Aorta (tissue), 5 donors: ENCODE measurements around the gene ZBTB48. TPM values are rescaled to one million over a fixed set of nuclear protein-coding genes. Genes with fewer than 3 reads are reported as not detected.
"Not testable (repeated sequence)": the region's sequence is repeated elsewhere in the genome, so short reads cannot be mapped to it uniquely, and the experiment has no call there.

ENCODE experiments used
- ATAC-seq: fragments of 200-7000 bp; cut with Tn5 transposase; one replicate; pipeline ENCODE4 v1.9.1; 2022; ENCODE audit warnings: moderate library complexity; ENCODE audit not compliant: low FRiP score
- DNase-seq, 2 donors: peaks; one replicate each; pipeline ENCODE4 v3.0.0-alpha.2; 2020
- H3K27ac ChIP-seq, 2 donors: one replicate each; pipeline ENCODE4 v1.5.1; 2013; ENCODE audit warnings: low read length in 2 of 2, mild to moderate bottlenecking in 2 of 2, moderate library complexity in 2 of 2, control low read depth in 1 of 2, inconsistent platforms in 1 of 2, low read depth in 1 of 2
- H3K27me3 ChIP-seq, 2 donors: one replicate each; pipeline ENCODE4 v1.6.1; 2013; ENCODE audit warnings: control low read depth in 1 of 2, low read length in 1 of 2, mild to moderate bottlenecking in 1 of 2, moderate library complexity in 1 of 2; ENCODE audit not compliant: insufficient read depth in 2 of 2, control insufficient read depth in 1 of 2
- H3K36me3 ChIP-seq, 2 donors: one replicate each; pipeline ENCODE4 v1.6.1; 2013; ENCODE audit warnings: control low read depth in 1 of 2, low read length in 1 of 2, mild to moderate bottlenecking in 1 of 2; ENCODE audit not compliant: insufficient read depth in 2 of 2, control insufficient read depth in 1 of 2
- H3K4me1 ChIP-seq, 2 donors: one replicate each; pipeline ENCODE4 v1.6.1; 2013; ENCODE audit warnings: low read length in 2 of 2, control low read depth in 1 of 2, mild to moderate bottlenecking in 1 of 2, moderate library complexity in 1 of 2; ENCODE audit not compliant: insufficient read depth in 2 of 2, control insufficient read depth in 1 of 2
- H3K4me3 ChIP-seq, 2 donors: one replicate each; pipeline ENCODE4 v1.5.1; 2013; ENCODE audit warnings: low read length in 2 of 2, control low read depth in 1 of 2, mild to moderate bottlenecking in 1 of 2
- H3K9me3 ChIP-seq: one replicate; pipeline ENCODE4 v1.6.1; 2013; ENCODE audit warnings: mild to moderate bottlenecking, low read length; ENCODE audit not compliant: control insufficient read depth
- WGBS, 2 donors: extraction: QIAGEN DNeasy Blood & Tissue Kit; methylation state at CpG; one replicate each; pipeline ENCODE4 v1.1.7; 2013; 5-methylcytosine and 5-hydroxymethylcytosine counted together
- intact Hi-C, 2 donors: fragments of 100-400 bp; cut with DNase I; formaldehyde crosslinking; loops; one replicate each; pipeline versions ENCODE4 v1.14.2 to v1.15.0; 2022
- polyA plus RNA-seq, 2 donors: library from polyadenylated mRNA; stranded (reverse); fragments of 200-250 nt; gene quantifications; one replicate each; pipeline ENCODE4 v1.2.3, GENCODE V29; 2013
- total RNA-seq, 2 donors: library from RNA; stranded (reverse); fragmentation: NEBNext Ultra II Directional; extraction: Animal tissue kit (Norgen Biotek cat#: 25700); gene quantifications; one replicate each; pipeline ENCODE4 v1.2.1, GENCODE V29; 2021
- donor health status: healthy with polysubstance abuse.
- donor health status: Bipolar disorder and iron deficiency.
- donor health status: DM: no; HTN: no; CAD: no.
- donor health status: DM: no; HTN: no; CAD: no.
- donor health status: DM: yes; HTN: yes; CAD: no.

The ZBTB48 gene
- total and polyA plus RNA-seq, 4 donors, result 20.6 to 204 (median 27.6) TPM

GRCh38 chr1:6599141-6599975 is 19.6 kb downstream of the ZBTB48 start:
- DNase-seq (no peak), ATAC-seq (no peak)
- H3K27me3 ChIP-seq, result peaks cover 0 to 2% of the 10 kb centered on the region in 2 donors
- 86% methylated on average over 31 of the region's 31 CpGs for WGBS, 2 donors
- peak overlapping the region in 1 of 2 donors; percentile 14 for H3K27ac ChIP-seq
- H3K9me3 ChIP-seq, result no peaks in the 10 kb centered on the region
- intact Hi-C loops, result no loop called here
- H3K36me3 ChIP-seq, result peaks cover 0 to 12% of the 10 kb centered on the region in 2 donors
- peak overlapping the region in 1 of 2 donors; percentile 70 for H3K4me3 ChIP-seq
- H3K4me1 ChIP-seq, result no peaks in the 10 kb centered on the region

GRCh38 chr1:6599991-6600390 is 20.2 kb downstream of the ZBTB48 start:
- intact Hi-C loops, result loop anchor here in 1 of 2 donors (10.0 kb wide), 1 partner anchor 185 kb away; the partner anchor contains the start of gene CAMTA1
- not testable (repeated sequence) for DNase-seq, H3K4me1 ChIP-seq, ATAC-seq, H3K9me3 ChIP-seq, H3K27me3 ChIP-seq
- WGBS, 2 donors, result 56 to 64% methylated on average over 8 of the region's 8 CpGs
- H3K27ac ChIP-seq, result peak overlapping the region in 1 of 2 donors; percentile 74
- peaks cover 0 to 10% of the 10 kb centered on the region in 2 donors for H3K36me3 ChIP-seq
- H3K4me3 ChIP-seq, result peak overlapping the region; percentile 57 to 70

- Histone ChIP-seq H3K27me3 (peaks cover 0 to 2% of the 10 kb centered on the region in 2 donors), H3K4me3 (peak overlapping the region; percentile 57 to 70), H3K27ac (peak overlapping the region; percentile 74 to 81), H3K36me3 (peaks cover 0 to 6% of the 10 kb centered on the region in 2 donors), H3K9me3 (no peaks in the 10 kb centered on the region), H3K4me1 (no peaks in the 10 kb centered on the region)
- DNase-seq (no peak), ATAC-seq (no peak)
- 14 to 16% methylated on average over 10 of the region's 10 CpGs for WGBS, 2 donors
- intact Hi-C loops, result loop anchor here in 1 of 2 donors (10.0 kb wide), 1 partner anchor 184 kb away; the partner anchor contains the start of gene CAMTA1
Observed at GRCh38 chr1:6600410-6601048, 20.7 kb downstream of the ZBTB48 start.

- H3K4me1 ChIP-seq, result no peaks in the 10 kb centered on the region
- peak overlapping the region; percentile 74 to 89 for H3K27ac ChIP-seq
- no peaks in the 10 kb centered on the region for H3K9me3 ChIP-seq
- peaks cover 0 to 2% of the 10 kb centered on the region in 2 donors for H3K27me3 ChIP-seq
- peaks cover 0 to 6% of the 10 kb centered on the region in 2 donors for H3K36me3 ChIP-seq
- ATAC-seq (peak; percentile 71), DNase-seq (peak; percentile 90 to 93)
- intact Hi-C loops, result loop anchor here in 1 of 2 donors (10.0 kb wide), 1 partner anchor 184 kb away; the partner anchor contains the start of gene CAMTA1
- 0 to 1% methylated on average over 37 to 40 of the region's 40 CpGs for WGBS, 2 donors
- H3K4me3 ChIP-seq, result peak overlapping the region; percentile 57 to 70
Observed at GRCh38 chr1:6601049-6601922, 21.5 kb downstream of the ZBTB48 start.

- intact Hi-C loops, result loop anchor here in 1 of 2 donors (10.0 kb wide), 1 partner anchor 183 kb away; the partner anchor contains the start of gene CAMTA1
Observed at GRCh38 chr1:6601923-6602668, 22.3 kb downstream of the ZBTB48 start.

GRCh38 chr1:6602669-6603237 is 23.0 kb downstream of the ZBTB48 start, which contains the start of gene KLHL21:
Gene KLHL21, minus strand, starts transcription at chr1:6602869. Its CDS starts 52 bp downstream, at chr1:6602817.
- DNase-seq, result peak; percentile 95 to 97
- H3K4me3 ChIP-seq, result peak within 1 kb of the TSS; percentile 57 to 70
- peak within 1 kb of the TSS; percentile 97 to 100 for H3K27ac ChIP-seq
- no peaks in the 10 kb centered on the region for H3K9me3 ChIP-seq
- peak; percentile 89 for ATAC-seq
- peaks cover 0 to 2% of the 10 kb centered on the region in 2 donors for H3K36me3 ChIP-seq
- H3K4me1 ChIP-seq, result no peaks in the 10 kb centered on the region
- peaks cover 0 to 2% of the 10 kb centered on the region in 2 donors for H3K27me3 ChIP-seq
- intact Hi-C loops, result loop anchor here in 1 of 2 donors (1.0 to 10.0 kb wide), 2 partner anchors 11 to 182 kb away; partner anchors contain the start of genes CAMTA1 and PHF13
- 0% methylated on average over 39 to 84 of the region's 84 CpGs for WGBS, 2 donors

More at GRCh38 chr1:6601923-6602668, 22.3 kb downstream of the ZBTB48 start:
- WGBS, 2 donors, result 0% methylated on average over 78 to 103 of the region's 103 CpGs
- peaks cover 0 to 6% of the 10 kb centered on the region in 2 donors for H3K36me3 ChIP-seq
- no peaks in the 10 kb centered on the region for H3K4me1 ChIP-seq
- peak; percentile 3 for ATAC-seq
- H3K4me3 ChIP-seq, result peak overlapping the region; percentile 57 to 70
- H3K27me3 ChIP-seq, result peaks cover 0 to 2% of the 10 kb centered on the region in 2 donors
- no peaks in the 10 kb centered on the region for H3K9me3 ChIP-seq
- H3K27ac ChIP-seq, result peak overlapping the region; percentile 85 to 89
- DNase-seq, result peak in 1 of 2 donors; percentile 77

GRCh38 chr1:6603238-6603914 is 23.6 kb downstream of the ZBTB48 start:
- ATAC-seq, result peak; percentile 63
- peaks cover 0 to 2% of the 10 kb centered on the region in 2 donors for H3K36me3 ChIP-seq
- no peaks in the 10 kb centered on the region for H3K4me1 ChIP-seq

More at GRCh38 chr1:6603238-6603914, 23.6 kb downstream of the ZBTB48 start:
- peak overlapping the region; percentile 97 to 100 for H3K27ac ChIP-seq
- peak overlapping the region; percentile 49 to 60 for H3K4me3 ChIP-seq
- H3K9me3 ChIP-seq, result no peaks in the 10 kb centered on the region
- WGBS, 2 donors, result 0 to 1% methylated on average over 36 of the region's 36 CpGs
- peaks cover 0 to 2% of the 10 kb centered on the region in 2 donors for H3K27me3 ChIP-seq
- peak; percentile 73 to 86 for DNase-seq
- intact Hi-C loops, result loop anchor here in 1 of 2 donors (1.0 to 10.0 kb wide), 2 partner anchors 10 to 181 kb away; partner anchors contain the start of genes CAMTA1 and PHF13
